ENCODE measurements around the gene FHL2. TPM values are rescaled to one million over a fixed set of nuclear protein-coding genes. Genes with fewer than 3 reads are reported as not detected.

The FHL2 gene
- total and polyA plus RNA-seq, 2 of the 13 experiments (the other 11 are each of a cell fraction or from before 2014, with no cell fraction given): 1.9 to 74.8 TPM

DNA sequence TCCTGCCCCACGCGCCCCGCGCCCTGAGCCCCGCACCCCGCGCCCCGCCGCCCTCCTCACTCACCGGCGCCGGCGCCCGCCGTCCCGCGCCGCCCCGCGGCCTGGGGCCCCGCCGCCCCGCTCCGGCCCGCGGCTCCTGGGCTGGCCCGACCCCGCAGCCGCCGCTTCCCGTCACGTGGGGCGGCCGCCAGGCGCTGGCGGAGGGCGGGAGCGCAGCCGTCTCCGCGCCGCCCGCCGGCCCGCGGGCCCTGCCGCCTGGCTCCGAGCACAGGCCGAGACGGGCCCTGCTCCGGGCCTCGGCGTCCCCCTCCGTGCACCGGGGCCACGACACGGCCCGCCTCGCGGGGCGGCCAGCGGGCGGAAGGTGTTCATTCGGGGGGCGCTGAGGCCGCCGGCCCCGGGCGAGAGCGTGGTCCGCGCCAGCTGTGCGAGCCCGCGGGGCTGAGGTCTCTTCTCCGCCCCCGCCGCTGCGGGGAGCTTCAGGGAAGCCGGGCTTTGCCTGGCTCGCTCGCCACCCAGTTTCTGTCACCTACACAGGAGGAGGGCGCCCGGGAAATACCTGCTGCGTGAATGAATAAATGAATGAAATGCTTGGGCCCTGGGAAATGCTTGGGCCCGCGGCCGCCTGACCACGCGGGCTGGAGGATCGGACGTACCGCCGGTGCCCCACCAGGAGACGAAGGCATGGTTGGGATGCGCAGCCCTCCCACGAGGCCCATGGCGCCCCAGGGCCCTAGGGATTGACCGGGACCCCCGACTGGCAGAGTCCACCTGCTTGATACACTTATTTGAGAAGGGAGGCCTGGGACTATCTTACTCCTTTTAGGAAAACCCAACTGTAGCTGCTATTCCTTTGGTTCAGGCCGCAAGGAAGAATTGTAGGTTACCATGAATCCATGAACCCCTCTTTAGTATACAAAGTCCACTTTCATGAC is 69.0 kb downstream of the FHL2 start, which contains the start of gene TGFBRAP1 (continued):
- peak; percentile 86 for TF ChIP-seq ZNF781 (CRISPR knock-in tag; IDR thresholded peaks at IDR 0.05; ENCODE audit: borderline replicate concordance, not compliant biosample characterization)
- no peak; the same call in 1 of the 2 replicates for TF ChIP-seq DR1 (CRISPR knock-in tag; IDR thresholded peaks at IDR 0.05)
- TF ChIP-seq, protein P1, sequence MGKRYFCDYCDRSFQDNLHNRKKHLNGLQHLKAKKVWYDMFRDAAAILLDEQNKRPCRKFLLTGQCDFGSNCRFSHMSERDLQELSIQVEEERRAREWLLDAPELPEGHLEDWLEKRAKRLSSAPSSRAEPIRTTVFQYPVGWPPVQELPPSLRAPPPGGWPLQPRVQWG (CRISPR knock-in tag; IDR thresholded peaks at IDR 0.05; ENCODE audit: borderline replicate concordance, low read depth): no peak
- no peak for TF ChIP-seq HOXA9 (CRISPR knock-in tag; IDR thresholded peaks at IDR 0.05; ENCODE audit: borderline replicate concordance)
- no peak for TF ChIP-seq RAD51 (IDR thresholded peaks at IDR 0.05; ENCODE audit: borderline replicate concordance)
- no peak for TF ChIP-seq ZNF251 (CRISPR knock-in tag; IDR thresholded peaks at IDR 0.05)
- TF ChIP-seq, protein P2, sequence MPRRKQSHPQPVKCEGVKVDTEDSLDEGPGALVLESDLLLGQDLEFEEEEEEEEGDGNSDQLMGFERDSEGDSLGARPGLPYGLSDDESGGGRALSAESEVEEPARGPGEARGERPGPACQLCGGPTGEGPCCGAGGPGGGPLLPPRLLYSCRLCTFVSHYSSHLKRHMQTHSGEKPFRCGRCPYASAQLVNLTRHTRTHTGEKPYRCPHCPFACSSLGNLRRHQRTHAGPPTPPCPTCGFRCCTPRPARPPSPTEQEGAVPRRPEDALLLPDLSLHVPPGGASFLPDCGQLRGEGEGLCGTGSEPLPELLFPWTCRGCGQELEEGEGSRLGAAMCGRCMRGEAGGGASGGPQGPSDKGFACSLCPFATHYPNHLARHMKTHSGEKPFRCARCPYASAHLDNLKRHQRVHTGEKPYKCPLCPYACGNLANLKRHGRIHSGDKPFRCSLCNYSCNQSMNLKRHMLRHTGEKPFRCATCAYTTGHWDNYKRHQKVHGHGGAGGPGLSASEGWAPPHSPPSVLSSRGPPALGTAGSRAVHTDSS (CRISPR knock-in tag; conservative IDR thresholded peaks at IDR 0.05): no peak
- TF ChIP-seq KLF13 (CRISPR knock-in tag; IDR thresholded peaks at IDR 0.05): peak; percentile 93
- peak; percentile 80 for TF ChIP-seq ARNTL (CRISPR knock-in tag; IDR thresholded peaks at IDR 0.05)
- TF ChIP-seq ZNF451 (CRISPR knock-in tag; IDR thresholded peaks at IDR 0.05): no peak
- TF ChIP-seq, protein P3, sequence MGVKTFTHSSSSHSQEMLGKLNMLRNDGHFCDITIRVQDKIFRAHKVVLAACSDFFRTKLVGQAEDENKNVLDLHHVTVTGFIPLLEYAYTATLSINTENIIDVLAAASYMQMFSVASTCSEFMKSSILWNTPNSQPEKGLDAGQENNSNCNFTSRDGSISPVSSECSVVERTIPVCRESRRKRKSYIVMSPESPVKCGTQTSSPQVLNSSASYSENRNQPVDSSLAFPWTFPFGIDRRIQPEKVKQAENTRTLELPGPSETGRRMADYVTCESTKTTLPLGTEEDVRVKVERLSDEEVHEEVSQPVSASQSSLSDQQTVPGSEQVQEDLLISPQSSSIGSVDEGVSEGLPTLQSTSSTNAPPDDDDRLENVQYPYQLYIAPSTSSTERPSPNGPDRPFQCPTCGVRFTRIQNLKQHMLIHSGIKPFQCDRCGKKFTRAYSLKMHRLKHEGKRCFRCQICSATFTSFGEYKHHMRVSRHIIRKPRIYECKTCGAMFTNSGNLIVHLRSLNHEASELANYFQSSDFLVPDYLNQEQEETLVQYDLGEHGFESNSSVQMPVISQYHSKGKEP (CRISPR knock-in tag; IDR thresholded peaks at IDR 0.05): no peak; the same call in 1 of the 2 replicates
- TF ChIP-seq, protein P4, sequence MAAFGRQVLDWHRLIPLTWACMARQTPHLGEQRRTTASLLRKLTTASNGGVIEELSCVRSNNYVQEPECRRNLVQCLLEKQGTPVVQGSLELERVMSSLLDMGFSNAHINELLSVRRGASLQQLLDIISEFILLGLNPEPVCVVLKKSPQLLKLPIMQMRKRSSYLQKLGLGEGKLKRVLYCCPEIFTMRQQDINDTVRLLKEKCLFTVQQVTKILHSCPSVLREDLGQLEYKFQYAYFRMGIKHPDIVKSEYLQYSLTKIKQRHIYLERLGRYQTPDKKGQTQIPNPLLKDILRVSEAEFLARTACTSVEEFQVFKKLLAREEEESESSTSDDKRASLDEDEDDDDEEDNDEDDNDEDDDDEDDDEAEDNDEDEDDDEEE (CRISPR knock-in tag; IDR thresholded peaks at IDR 0.05): no peak
- TF ChIP-seq JARID2 (CRISPR knock-in tag; IDR thresholded peaks at IDR 0.05; ENCODE audit: insufficient replicate concordance): no peak
- no peak for TF ChIP-seq IKZF1 (IDR thresholded peaks at IDR 0.05)
- TF ChIP-seq HOXD1 (CRISPR knock-in tag; IDR thresholded peaks at IDR 0.05): no peak
- TF ChIP-seq, protein P5, sequence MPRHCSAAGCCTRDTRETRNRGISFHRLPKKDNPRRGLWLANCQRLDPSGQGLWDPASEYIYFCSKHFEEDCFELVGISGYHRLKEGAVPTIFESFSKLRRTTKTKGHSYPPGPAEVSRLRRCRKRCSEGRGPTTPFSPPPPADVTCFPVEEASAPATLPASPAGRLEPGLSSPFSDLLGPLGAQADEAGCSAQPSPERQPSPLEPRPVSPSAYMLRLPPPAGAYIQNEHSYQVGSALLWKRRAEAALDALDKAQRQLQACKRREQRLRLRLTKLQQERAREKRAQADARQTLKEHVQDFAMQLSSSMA (CRISPR knock-in tag; IDR thresholded peaks at IDR 0.05): no peak
- TF ChIP-seq ZNF792 (CRISPR knock-in tag; IDR thresholded peaks at IDR 0.05): peak; percentile 36; the same call in 1 of the 2 replicates
- TF ChIP-seq GTF2F1 (IDR thresholded peaks at IDR 0.05; ENCODE audit: low read length): no peak
- TF ChIP-seq SUZ12 (IDR thresholded peaks at IDR 0.05; ENCODE audit: low read depth, low read length): no peak
- no peak for TF ChIP-seq NCOA5 (CRISPR knock-in tag; IDR thresholded peaks at IDR 0.05)
- TF ChIP-seq MTA1 (CRISPR knock-in tag; IDR thresholded peaks at IDR 0.05; ENCODE audit: borderline replicate concordance): peak; percentile 50; the same call in 1 of the 2 replicates
- peak; percentile 80; the same call in 1 of the 2 replicates for TF ChIP-seq ZBTB7B (CRISPR knock-in tag; IDR thresholded peaks at IDR 0.05)
- peak; percentile 74 for TF ChIP-seq SRSF1 (optimal IDR thresholded peaks at IDR 0.05; ENCODE audit: low read depth, low read length)
- TF ChIP-seq SP2 (CRISPR knock-in tag; IDR thresholded peaks at IDR 0.05): peak; percentile 38; the same call in 1 of the 2 replicates

All from HepG2 (cell line).